Ascending aorta (tissue), 2 donors: Measurements from ENCODE around the gene JAZF1. TPM values are rescaled to one million over a fixed set of nuclear protein-coding genes. Genes with fewer than 3 reads are reported as not detected.

Experiments
- DNase-seq, 2 donors: peaks; one replicate each; pipeline ENCODE4 v3.0.0-alpha.2; 2019; ENCODE audit warnings: low spot score in 2 of 2
- H3K27ac ChIP-seq, 2 donors: fragments of 200-600 bp; sonication (generic); one replicate each; pipeline ENCODE4 v1.5.1; 2016 to 2017; ENCODE audit warnings: mild to moderate bottlenecking in 1 of 2
- H3K27me3 ChIP-seq: fragments of 200-600 bp; sonication (generic); one replicate; pipeline ENCODE4 v1.5.1; 2017
- H3K36me3 ChIP-seq, 2 donors: fragments of 200-600 bp; sonication (generic); one replicate each; pipeline ENCODE4 v1.5.1; 2016
- H3K4me1 ChIP-seq, 2 donors: fragments of 200-600 bp; sonication (generic); one replicate each; pipeline ENCODE4 v1.5.1; 2016 to 2017; ENCODE audit warnings: mild to moderate bottlenecking in 1 of 2
- H3K4me3 ChIP-seq, 2 donors: fragments of 200-600 bp; sonication (generic); one replicate each; pipeline ENCODE4 v1.5.1; 2016 to 2017; ENCODE audit warnings: mild to moderate bottlenecking in 1 of 2
- H3K9me3 ChIP-seq, 2 donors: fragments of 200-600 bp; sonication (generic); one replicate each; pipeline ENCODE4 v1.5.1; 2016
- intact Hi-C: fragments of 100-400 bp; cut with DNase I; formaldehyde crosslinking; loops from one replicate; pipeline ENCODE4 v1.15.1; 2023
- total RNA-seq: library from RNA; depleted of rRNA; stranded (reverse); fragments of >200 nt; gene quantifications from one replicate; pipeline ENCODE4 v1.1.0, GENCODE V29; 2016
- TF ChIP-seq, protein P1 (sequence below), 3 experiments: fragments of 200-600 bp in 2 of 3; fragments of 450-650 bp in 1 of 3; sonication (generic) in 2 of 3; IDR thresholded peaks; one replicate each; pipeline ENCODE4 v1.5.1; 2016 to 2019; ENCODE audit warnings: antibody characterized with exemption in 3 of 3, mild to moderate bottlenecking in 1 of 3, moderate library complexity in 1 of 3

JAZF1 gene
- total RNA-seq, 1 donor from 2014 or later, result 37.7 TPM

GRCh38 chr7:28032738-28033380, 147.7 kb downstream of the JAZF1 start:
- no peaks in the 10 kb centered on the region for H3K9me3 ChIP-seq
- H3K4me3 ChIP-seq, result no peak overlapping the region
- no peak for DNase-seq
- intact Hi-C loops, result no loop called here
- no peak overlapping the region for H3K27ac ChIP-seq
- TF ChIP-seq, protein P1, sequence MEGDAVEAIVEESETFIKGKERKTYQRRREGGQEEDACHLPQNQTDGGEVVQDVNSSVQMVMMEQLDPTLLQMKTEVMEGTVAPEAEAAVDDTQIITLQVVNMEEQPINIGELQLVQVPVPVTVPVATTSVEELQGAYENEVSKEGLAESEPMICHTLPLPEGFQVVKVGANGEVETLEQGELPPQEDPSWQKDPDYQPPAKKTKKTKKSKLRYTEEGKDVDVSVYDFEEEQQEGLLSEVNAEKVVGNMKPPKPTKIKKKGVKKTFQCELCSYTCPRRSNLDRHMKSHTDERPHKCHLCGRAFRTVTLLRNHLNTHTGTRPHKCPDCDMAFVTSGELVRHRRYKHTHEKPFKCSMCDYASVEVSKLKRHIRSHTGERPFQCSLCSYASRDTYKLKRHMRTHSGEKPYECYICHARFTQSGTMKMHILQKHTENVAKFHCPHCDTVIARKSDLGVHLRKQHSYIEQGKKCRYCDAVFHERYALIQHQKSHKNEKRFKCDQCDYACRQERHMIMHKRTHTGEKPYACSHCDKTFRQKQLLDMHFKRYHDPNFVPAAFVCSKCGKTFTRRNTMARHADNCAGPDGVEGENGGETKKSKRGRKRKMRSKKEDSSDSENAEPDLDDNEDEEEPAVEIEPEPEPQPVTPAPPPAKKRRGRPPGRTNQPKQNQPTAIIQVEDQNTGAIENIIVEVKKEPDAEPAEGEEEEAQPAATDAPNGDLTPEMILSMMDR (IDR thresholded peaks at IDR 0.05), result no peak
- peaks cover 13 to 20% of the 10 kb centered on the region in 2 donors for H3K4me1 ChIP-seq
- H3K27me3 ChIP-seq, result no peaks in the 10 kb centered on the region
- H3K36me3 ChIP-seq, result no peaks in the 10 kb centered on the region

DNA sequence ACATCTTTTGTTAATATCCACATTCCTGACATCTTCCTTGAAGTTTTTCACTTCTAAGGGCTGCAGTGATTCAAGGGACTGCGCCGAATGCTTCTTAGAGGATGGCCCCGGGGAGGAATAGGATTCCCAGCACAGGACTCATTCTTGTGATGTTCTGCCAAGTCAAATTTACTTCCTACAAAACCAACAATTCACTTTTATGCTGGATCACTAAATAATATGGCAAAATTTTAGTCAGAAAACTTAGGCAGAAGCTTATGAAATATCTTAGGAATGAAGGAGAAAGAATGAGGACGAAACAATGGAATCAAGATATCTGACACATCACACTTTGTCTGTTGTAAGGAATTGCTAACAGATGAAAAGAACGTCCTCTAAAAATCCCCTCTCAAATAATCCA, 151.5 kb downstream of the JAZF1 start:
- Histone ChIP-seq H3K9me3 (no peaks in the 10 kb centered on the region), H3K27me3 (no peaks in the 10 kb centered on the region), H3K27ac (no peak overlapping the region), H3K36me3 (no peaks in the 10 kb centered on the region), H3K4me1 (no peaks in the 10 kb centered on the region), H3K4me3 (no peak overlapping the region)
- no peak for DNase-seq
- TF ChIP-seq, protein P1 (IDR thresholded peaks at IDR 0.05), result no peak
- intact Hi-C loops, result no loop called here

- DNase-seq, result no peak
- H3K4me1 ChIP-seq, result no peaks in the 10 kb centered on the region
- no peaks in the 10 kb centered on the region for H3K36me3 ChIP-seq
- no peak overlapping the region for H3K27ac ChIP-seq
- intact Hi-C loops, result no loop called here
- no peaks in the 10 kb centered on the region for H3K27me3 ChIP-seq
- no peak overlapping the region for H3K4me3 ChIP-seq
- no peaks in the 10 kb centered on the region for H3K9me3 ChIP-seq
- TF ChIP-seq, protein P1 (IDR thresholded peaks at IDR 0.05), result no peak
Observed at GRCh38 chr7:28028471-28028870, 152.1 kb downstream of the JAZF1 start.

DNA sequence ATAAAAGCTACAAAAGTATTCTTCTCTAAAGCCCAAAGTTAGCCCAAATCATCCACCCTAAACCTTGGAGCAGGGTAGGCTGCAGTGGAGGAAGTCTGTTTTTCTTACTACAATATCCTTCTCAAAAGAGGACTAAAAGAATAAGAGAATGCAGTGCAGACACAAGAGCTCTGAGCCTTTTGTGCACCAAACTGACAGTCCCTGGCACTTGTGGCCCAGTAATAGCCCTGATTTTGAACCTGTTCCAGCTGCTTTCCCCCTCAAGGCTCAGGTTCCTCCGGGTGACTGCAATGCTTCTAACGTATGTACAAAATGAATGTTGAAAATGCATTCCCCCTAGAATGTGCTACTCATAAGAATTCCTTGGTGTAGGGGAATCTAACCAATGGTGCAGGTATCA, 154.4 kb downstream of the JAZF1 start:
- intact Hi-C loops, result no loop called here
- H3K4me1 ChIP-seq, result no peaks in the 10 kb centered on the region

GRCh38 chr7:28024786-28025334, 155.7 kb downstream of the JAZF1 start:
- intact Hi-C loops, result loop anchor here (5.0 kb wide), 1 partner anchor 823 kb away; the partner anchor contains the start of gene HOXA13
- Histone ChIP-seq H3K27me3 (no peaks in the 10 kb centered on the region), H3K9me3 (no peaks in the 10 kb centered on the region), H3K27ac (no peak overlapping the region), H3K4me3 (no peak overlapping the region), H3K36me3 (no peaks in the 10 kb centered on the region), H3K4me1 (no peaks in the 10 kb centered on the region)
- TF ChIP-seq, protein P1 (IDR thresholded peaks at IDR 0.05), result no peak
- DNase-seq, result no peak

More for the DNA sequence above, 154.4 kb downstream of the JAZF1 start:
- no peak overlapping the region for H3K4me3 ChIP-seq
- H3K9me3 ChIP-seq, result no peaks in the 10 kb centered on the region
- no peaks in the 10 kb centered on the region for H3K36me3 ChIP-seq
- no peak overlapping the region for H3K27ac ChIP-seq
- TF ChIP-seq, protein P1 (IDR thresholded peaks at IDR 0.05), result no peak
- no peaks in the 10 kb centered on the region for H3K27me3 ChIP-seq
- DNase-seq, result no peak
